ENCODE data around the gene CDK11A. TPM values are rescaled to one million over a fixed set of nuclear protein-coding genes. Genes with fewer than 3 reads are reported as not detected.
"Not testable (repeated sequence)": the region's sequence is repeated elsewhere in the genome, so short reads cannot be mapped to it uniquely, and the experiment has no call there.

Gene CDK11A
- total RNA-seq, 1 donor from 2014 or later = 8.1 TPM

DNA sequence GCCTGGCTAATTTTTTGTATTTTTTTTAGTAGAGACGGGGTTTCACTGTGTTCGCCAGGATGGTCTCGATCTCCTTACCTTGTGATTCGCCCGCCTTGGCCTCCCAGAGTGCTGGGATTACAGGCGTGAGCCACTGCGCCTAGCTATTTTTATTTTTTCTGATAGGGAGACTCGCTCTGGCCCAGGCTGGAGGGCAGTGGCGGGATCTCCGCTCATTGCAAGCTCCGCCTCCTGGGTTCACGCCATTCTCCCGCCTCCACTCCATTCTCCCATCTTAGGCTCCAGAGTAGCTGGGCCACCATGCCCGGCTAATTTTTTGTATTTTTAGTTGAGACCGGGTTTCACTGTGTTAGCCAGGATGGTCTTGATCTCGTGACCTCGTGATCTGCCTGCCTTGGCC, 1.9 kb upstream of the CDK11A start:
- not testable (repeated sequence) for DNase-seq (ENCODE audit: low read depth, low spot score)

DNA sequence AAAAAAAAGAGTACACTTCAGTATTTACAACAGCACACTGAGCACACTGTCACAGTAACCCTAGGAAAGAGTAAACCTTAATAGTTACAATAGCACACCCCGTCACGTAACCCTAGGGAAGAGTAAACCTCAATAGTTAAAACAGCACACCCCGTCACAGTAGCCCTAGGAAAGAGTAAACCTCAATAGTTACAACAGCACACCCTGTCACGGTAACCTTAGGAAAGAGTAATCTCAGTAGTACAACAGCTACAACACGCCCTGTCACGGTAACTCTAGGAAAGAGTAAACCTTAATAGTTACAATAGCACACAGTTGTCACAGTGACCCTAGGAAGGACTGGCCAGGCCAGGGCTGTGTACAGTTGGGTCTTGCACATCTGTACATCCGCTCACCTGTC, 3.0 kb downstream of the CDK11A start:
- DNase-seq (ENCODE audit: low read depth, low spot score) = no peak

DNA sequence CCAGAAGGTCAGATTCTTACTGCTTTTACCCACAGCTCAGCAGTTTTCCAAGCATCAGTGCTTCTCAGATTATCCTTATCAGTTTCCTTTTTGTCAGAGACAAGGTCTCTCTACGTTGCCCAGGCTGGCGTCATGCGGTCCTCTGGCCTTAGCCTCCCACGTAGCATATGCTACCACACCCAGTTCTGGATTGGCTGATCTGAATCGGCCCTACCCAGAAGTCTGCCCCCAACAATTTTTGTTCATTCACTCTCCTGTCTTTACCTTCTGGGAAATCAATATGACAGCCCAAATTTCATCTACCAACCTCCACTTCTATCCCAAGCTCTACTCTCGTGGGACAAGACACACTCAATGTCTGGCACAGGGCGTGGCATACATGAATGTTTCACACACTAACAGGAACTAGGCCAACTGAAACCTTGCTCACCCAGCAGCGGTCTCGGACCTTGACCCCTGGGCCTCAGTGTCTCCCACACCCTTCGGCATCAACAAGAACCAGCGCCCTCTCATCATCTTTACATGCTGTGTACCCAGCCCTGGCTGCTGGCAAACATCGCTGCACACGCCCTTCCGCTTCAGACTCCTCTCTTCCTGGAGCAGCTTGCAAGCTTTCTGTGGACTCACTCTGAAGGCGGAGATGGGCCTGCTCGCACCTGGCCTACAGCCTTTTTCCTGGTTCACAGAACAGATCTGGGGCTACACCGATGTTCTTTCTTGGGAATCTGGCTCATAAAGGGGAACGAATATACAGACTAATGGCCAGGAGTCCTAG, 8.9 kb downstream of the CDK11A start:
- not testable (repeated sequence) for DNase-seq (ENCODE audit: low read depth, low spot score)

DNA sequence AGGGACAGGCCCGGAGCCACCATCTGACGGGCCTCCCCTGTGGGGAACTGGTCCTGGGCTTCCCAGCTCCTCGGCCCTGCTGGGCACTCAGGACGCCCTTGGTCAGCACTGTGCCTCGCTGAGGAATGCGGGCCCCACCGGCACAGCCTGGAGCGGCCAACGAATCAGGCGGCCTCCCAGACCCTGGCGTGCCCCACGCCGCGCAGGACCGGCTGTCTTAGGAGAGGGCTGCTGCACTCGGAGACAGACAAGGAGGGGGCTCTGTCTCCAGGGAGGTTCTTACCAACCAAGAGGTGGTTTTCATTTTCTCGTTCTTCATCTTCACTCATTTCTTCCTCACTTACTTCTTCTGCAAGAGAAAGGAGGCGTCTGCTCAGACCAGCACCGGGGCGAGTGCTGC, 16.3 kb downstream of the CDK11A start:
- not testable (repeated sequence) for DNase-seq (ENCODE audit: low read depth, low spot score)

DNA sequence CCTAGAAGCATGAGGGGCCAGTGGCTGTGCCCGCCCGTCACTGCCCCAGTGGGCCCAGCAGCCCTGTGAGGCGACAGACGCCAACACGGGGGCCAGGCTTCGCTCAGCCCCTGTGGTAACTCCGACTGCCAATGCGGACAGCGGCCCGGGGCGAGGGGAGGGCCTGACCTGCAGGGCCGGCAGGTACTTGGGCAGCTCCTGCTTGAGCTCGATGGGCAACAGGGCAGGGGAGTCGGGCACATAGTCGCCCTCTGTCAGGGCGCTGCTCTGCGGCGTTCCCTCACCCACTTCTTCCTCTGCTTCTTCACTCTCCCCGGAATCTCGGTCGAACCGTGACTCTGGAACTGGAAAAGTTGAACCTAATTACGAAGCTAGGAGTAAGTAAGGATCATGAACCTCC, 16.9 kb downstream of the CDK11A start:
- DNase-seq (ENCODE audit: low read depth, low spot score) = not testable (repeated sequence)

DNA sequence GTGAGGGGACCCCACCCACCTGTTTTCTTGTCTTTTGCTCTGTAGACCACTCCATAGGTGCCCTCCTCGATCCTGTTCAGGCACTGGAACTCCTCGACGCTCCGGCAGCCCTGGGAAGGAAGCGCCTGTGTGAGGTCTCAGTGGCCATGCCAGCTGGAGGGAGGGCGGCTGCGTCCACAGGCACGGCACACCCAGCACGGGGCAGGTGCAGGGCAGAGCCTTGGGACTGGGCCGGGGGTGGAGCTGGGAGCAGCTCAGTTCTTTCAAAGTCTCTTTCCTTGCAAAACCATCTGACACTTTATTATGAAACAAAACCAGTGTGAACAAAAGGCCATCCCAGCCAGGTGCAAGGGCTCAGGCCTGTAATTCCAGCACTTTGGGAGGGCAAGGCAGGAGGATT, 18.5 kb downstream of the CDK11A start:
- DNase-seq (ENCODE audit: low read depth, low spot score) = not testable (repeated sequence)

DNA sequence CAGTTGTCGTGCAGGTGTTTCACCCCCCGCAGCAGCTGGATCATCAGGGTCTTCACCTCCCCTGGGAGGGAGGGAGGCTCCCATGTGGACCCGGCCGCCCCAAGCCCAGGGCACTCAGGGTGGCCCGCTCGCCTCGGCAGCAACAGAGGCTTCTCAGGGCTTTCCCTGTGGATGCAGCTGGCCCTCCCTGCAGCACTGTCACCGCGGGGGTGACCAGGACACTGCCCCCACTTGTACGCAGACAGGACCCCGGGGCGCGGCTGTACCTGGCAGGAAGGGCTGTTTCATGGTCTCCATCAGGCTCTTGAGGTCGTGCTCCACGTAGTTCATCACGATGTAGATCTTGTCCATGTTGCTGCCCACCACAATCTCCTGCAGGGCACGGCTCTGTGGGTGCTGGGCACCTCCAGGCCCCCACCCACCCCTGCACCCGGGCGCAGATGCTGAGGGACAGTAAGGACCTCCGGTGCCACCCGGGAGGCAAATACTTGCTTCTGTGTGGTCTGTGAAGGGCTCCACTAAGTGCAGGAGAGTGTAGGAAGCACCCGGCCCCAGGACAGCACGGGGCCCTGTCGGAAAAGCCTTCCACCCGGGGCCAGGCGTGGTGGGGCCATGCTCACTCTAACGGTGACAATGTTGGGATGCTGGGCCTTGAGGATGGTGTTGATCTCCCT, 19.7 kb downstream of the CDK11A start:
- DNase-seq (ENCODE audit: low read depth, low spot score) = not testable (repeated sequence)

DNA sequence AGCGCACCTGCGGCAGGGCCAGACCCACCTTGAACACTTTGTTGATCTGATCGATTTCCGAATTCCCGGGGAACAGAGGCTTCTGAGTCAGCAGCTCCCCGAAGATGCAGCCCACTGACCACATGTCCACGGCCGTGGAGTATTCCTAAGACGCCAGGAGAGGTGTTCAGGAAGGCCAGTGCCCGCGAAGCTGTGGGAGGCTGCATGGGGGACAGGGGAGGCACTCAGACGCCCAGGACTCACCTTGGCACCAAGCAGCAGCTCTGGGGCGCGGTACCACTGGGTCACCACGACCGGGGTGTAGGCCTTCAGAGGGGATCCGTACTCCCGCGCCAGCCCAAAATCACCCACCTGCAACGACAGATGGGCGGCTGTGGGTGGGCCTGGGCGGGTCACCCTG, 20.4 kb downstream of the CDK11A start:
- no peak for DNase-seq (ENCODE audit: low read depth, low spot score)

DNA sequence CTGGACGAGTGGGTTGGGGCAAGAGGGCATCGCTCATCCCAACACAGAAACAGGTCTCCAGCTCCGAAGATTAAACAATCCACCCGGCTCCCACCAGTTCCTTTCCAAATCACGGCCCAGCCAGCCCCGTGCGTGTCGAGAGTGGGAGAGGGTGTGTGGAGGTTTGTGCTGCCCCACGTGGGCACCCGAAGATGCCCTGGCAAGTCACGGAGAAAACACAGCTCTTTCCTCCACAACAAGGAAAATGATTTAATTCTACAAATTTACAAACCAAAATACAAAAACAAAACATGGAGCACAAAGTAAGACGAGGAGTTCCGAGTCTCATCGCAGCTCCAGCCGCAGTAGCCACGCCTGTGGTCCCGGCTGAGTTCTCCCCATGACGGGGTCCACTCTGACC, 21.7 kb downstream of the CDK11A start:
- DNase-seq (ENCODE audit: low read depth, low spot score) = not testable (repeated sequence)

DNA sequence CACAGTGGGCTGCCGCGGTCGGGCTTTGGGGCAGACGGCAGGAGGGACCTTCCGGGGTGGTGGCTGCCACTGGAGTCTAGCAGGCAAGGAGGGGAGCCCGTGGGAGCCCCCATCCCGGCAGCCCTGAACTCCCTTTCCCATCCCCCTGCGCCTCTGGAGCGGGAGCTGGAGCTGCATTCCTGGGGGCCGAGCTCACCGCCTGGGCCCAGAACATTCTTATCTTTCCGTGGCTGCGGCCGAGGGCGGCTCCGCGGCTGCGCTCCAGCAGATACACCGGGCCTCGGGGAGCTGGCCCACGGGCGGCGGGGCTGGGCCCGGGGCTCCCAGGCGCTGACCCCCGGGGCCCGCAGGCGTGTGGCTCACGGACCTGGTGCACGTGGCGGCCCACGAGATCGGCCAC, 23.6 kb downstream of the CDK11A start:
- not testable (repeated sequence) for DNase-seq (ENCODE audit: low read depth, low spot score)

DNA sequence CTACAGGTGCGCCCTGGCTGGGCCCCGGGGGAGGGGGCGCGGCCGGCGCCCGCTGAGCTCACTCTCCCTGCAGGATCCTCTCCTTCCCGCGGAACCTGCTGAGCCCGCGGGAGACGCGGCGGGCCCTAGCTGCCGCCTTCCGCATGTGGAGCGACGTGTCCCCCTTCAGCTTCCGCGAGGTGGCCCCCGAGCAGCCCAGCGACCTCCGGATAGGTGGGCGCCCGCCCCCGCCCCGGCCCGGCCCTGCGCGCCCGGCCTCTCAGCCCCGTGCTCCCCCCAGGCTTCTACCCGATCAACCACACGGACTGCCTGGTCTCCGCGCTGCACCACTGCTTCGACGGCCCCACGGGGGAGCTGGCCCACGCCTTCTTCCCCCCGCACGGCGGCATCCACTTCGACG, 24.1 kb downstream of the CDK11A start:
- DNase-seq (ENCODE audit: low read depth, low spot score) = not testable (repeated sequence)

DNA sequence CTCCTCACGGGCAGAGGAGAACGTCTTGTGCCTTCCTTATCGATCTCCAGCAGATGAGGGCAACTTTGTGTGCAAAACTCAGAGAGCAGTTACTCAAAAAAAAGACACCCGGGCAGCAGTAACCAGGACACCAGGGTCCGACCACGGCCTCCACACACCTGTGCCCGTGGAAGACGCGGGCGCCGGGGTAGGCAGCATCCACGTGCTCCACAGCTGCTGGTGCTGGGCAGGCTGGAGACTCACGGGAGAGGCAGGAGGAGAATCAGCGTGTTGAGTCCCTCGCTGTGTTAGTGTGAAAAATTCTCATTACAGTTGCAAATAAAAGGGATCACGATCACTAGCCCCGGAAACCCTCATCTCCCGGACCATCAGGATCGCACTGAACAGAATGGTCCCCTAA, 25.1 kb downstream of the CDK11A start:
- not testable (repeated sequence) for DNase-seq (ENCODE audit: low read depth, low spot score)

DNA sequence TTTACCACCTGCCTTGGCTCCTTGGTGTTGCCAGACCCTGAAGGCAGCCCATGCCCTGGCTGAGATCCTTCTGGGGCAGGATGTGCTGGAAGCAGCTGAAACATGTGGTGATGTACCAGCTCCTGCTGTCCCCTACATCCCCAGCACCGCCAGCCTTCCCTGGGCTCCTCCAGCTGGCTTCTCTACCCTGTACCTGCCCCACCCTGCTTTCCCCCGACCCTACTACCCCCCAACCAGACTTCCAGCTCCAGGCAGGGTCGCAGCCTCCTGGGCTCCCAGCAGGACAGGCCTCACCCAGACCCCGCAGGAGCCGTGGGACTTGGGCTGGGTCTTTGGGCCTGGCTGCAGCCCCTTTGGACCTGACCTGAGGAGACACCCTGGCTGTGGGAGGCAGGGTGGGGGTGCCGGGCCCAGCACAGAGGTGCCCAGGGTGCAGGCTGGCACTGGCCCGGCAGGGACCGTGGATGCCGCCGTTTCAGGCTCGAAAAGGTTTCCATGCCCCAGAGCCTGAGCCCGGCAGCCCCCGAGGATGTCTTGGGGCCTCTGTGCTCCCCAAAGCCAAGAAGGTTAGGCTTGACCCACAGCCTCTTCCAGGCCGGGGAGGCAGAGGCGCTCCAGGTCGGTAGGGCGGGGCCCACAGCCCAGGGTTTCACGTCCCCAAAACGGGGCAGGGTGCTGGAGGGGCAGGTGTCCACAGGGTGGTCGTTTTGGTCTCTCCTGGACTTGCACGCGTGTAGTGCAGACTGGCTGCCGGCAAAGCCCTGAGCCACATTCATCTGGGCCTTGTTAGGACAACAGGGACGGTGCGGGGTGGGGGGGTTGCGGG, 26.6 kb downstream of the CDK11A start:
- DNase-seq (ENCODE audit: low read depth, low spot score) = not testable (repeated sequence)

DNA sequence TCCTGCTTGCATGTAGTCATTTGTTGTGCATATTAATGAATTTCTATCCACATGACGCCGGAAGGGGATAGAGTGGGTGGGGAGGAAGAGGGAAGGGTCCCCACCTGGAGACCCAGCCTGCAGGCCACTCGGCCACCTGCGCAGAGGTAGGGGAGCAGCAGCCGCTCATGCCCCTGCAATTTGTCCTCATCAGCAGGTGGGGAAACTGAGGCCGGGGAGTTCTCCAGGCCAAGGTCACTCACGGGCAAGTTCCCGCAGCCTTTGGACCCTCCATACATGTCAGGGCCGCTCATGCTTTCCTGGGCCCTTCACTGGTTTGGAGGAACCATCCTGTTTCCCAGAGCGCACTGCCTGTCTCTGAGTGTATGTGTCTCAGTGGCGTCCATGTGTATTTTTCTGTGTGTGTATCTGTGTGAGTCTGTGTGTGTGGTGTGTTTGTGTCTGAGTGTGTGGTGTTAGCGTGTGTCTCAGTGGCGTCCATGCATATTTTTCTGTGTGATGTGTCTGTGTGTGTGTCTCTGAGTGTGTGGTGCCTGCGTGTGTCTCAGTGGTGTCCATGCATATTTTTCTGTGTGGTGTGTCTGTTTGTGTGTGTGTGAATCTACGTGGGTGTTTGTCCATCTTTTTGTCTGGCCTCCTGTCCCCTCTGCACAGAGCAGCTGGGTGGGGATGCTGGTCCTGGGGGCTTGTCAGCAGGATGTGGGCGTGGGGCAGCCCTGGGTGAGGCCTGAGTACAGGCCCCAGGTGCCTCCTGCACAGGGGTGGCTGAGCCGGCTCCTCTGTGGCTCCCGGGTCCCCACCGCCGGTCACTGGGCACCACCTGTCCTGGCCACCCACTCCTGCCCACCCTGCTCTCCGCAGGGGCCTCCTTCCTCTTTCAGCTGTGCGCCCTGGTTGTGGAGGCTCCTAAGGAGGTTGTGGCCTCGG, 27.5 kb downstream of the CDK11A start:
- DNase-seq (ENCODE audit: low read depth, low spot score) = not testable (repeated sequence)

DNA sequence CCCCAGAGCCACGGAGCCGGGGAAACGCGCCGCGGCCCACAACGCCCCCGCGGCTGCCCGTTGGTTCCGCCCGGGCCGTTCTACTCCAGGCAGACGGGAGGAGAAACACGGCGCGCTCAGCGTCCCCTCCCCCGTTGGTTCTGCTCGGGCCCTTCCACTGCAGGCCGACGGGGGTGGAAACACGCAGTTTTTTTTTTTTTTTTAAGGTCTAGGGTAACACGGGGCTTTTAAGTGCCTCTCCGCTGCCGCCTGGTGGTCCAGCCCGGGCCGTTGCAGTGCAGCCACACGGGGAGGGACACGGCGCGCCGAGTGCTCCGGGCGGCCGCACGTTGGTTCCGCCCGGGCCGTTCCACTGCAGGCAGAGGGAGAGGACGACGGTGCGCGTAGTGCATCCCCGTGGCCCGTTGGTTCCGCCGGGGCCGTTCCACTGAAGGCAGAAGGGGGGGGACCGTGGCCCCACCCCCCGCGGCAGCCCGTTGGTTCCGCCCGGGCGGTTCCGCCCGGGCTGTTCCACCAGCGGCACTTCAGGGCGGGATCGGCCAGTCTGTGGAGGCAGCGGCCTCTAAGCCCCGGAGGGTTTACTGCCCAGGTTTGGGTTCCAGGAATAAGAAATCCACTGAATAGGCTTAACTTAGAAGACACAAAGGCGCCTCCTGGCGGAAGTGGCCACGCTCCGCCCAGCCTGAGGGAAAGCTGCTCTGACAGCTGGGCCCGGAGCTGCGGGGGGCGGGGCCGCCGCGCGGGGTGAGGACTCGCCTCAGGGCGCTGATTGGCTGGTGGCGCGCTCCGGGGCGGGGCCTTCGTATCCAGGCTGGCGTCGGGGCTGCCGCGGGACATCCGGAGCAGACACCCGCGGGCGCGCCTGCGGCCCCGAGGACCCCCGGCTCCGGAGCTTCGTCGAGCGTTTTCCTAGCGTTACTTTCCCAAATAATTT, 31.2 kb downstream of the CDK11A start, which contains the start of gene SLC35E2B:
SLC35E2B (minus strand) TSS at position 82 of the 934 bp plus-strand sequence. CDS start 16,096 bp downstream, outside the sequence.
- peak; percentile 68 for DNase-seq (ENCODE audit: low read depth, low spot score)

DNA sequence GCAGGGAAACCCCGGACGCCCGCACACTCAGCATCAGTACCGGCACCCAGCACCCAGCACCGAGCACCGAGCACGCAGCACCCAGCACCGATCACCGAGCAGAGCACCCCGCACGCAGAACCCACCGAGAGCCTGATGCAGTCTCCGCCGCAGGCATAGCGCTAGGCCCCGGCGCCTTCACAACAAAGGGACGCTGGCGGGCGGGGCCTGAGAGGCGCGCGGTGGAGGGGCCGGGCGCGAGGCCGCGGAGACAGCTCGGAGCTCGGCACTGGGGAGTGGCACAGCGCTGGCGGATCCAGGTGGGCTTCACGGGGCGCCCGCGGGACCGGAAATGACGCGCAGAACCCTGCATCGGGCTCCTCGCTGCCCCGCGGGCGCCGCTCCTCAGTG, 31.8 kb downstream of the CDK11A start:
- DNase-seq (ENCODE audit: low read depth, low spot score) = not testable (repeated sequence)

DNA sequence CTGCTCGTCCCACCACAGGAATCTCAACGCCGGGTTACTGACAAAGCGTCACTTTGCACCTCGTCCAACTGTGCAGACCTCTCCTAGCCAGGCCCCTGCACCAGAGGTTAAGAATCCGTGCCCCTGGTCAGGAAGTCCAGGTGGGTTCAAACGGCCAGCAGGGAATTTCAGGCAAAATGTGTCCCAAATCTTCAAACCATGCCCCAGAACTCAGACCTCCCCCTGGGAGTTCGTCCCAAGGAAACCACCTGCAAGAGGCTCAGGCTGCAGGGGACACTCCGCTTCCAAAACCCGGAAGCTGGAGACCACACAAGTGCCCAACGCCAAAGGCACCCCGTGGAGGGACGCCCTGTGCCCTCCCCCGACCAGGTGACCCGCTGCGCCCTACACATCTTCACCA, 32.7 kb downstream of the CDK11A start:
- not testable (repeated sequence) for DNase-seq (ENCODE audit: low read depth, low spot score)

DNA sequence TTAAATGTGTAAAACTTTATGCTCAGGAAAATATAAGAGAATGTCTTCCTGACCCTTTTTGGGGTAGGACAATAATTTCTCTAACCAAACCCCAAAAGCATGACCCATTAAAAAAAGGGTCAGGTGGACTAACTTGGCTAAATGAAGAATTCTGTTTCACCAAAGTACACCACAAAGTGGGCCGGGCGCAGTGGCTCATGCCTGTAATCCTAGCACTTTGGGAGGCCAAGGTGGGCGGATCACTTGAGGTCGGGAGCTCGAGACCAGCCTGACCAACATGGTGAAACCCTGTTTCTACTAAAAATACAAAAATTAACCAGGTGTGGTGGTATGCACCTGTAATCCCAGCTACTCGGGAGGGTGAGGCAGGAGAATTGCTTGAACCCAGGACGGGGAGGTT, 34.6 kb downstream of the CDK11A start:
- DNase-seq (ENCODE audit: low read depth, low spot score) = not testable (repeated sequence)

DNA sequence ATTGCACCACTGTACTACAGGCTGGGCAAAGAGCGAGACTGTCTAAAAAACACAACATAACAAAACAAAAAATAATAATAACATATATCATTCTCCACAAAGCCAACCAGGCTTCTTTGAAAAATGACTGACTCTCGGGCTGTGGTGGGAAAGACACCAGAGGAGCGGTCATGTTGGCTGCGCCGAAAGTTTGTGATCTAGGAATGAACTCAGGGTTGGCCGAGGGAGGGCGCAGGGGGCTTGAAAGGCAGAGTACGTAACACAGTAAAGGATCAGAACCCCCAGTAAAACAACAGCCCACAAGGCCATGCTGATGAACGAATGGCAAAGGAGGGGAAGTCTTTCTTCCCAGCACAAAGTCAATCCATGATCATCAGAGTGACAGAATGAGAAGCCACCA, 36.3 kb downstream of the CDK11A start:
- no peak for DNase-seq (ENCODE audit: low read depth, low spot score)
